Raji (cell line): ENCODE measurements around the gene ACOT9.

Experiments used
- POLR2A ChIP-seq: IDR thresholded peaks from 2 replicates; pipeline ENCODE4 v1.6.1; 2011; ENCODE audit warnings: low read depth, low read length, control low read depth; ENCODE audit not compliant: insufficient read depth

Gene ACOT9

DNA sequence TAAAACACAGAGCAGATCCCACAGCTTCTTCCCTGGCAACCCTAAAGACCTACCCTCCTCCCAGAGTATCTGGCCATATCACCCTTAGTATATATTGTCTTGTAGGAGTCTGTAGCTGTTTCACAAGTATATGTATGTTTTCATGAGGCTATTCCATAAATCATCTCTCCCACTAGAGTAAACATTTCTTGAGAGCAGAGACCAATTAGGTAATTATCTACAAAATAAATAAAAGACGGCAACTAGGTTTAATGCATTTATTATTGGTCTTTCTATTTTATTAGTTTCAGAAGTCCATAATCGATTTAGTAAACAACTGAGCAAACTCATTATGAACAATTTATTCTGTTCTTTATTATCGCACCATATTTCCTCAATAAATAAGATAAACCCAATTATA lies 7.0 kb downstream of the ACOT9 start:
- TF ChIP-seq POLR2A = no peak

DNA sequence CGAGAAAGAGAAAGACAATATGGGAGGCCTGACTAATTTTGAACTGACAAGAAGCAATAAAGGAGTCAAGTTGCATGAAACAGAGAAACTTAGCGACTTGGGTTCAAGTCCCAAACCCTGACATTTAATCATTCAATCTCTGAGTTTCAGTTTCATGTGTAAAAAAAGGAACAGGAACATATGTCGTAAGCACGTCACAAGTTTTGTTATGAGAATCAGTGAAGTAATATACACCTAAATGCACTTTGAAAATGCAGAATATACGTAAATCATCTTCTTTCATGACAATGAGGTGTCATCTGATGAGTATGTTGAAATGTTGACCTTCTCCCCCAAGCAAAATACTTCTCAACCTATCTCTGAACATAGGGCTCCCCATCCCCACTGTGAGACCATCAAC lies 10.4 kb downstream of the ACOT9 start:
- no peak for TF ChIP-seq POLR2A

DNA sequence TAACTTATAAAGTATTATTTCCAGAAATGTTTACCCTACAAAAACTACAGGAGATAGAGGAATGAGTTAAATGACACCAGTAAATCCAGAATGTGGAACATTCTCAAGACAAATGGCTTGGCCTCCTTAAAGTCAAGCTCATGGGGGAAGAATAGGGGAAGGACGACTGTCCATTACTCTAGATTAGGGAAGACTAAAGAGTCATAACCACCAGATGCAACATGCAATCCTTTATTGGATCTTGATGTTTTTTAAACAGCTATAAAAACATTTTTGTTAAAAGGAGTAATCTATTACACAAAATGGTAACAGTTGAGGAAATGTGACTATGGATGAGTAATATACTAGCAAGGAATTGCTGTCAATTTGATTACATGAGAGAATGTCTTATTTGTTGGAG lies 11.1 kb downstream of the ACOT9 start:
- no peak for TF ChIP-seq POLR2A

DNA sequence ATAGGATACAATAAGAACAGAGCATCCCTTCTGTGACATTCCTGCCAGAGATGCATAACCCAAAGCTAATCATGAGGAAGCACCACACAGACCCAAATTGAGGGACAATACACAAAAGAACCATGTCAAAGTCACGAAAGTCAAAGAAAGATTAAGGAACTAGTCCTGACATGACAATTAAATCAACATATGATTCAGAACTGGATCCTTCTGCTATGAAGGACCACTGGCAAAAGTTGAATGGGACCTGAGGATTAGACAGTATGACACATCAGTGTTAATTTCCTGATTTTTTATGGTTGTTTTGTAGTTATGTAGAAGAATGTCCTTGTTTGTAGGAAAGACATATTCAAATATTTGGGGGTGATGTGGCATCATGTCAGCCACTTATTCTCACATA lies 13.9 kb downstream of the ACOT9 start:
- no peak for TF ChIP-seq POLR2A

DNA sequence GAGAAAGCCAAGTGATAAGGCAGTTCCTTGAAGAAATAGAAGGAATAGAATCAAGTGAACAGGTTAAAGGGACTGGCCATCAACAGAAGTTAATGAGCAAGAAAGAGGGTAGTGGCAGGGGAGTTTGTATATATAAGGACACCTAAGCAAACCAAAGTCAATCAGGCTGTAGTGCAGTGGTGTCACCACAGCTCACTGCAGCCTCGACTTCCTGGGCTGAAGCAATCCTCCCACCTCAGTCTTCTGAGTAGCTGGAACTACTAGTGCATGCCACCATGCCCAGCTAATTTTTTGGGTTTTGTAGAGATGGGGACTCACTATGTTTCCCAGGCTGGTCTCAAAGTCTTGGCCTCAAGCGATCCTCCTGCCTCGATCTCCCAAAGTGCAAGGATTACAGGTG lies 15.9 kb downstream of the ACOT9 start:
- TF ChIP-seq POLR2A = no peak

DNA sequence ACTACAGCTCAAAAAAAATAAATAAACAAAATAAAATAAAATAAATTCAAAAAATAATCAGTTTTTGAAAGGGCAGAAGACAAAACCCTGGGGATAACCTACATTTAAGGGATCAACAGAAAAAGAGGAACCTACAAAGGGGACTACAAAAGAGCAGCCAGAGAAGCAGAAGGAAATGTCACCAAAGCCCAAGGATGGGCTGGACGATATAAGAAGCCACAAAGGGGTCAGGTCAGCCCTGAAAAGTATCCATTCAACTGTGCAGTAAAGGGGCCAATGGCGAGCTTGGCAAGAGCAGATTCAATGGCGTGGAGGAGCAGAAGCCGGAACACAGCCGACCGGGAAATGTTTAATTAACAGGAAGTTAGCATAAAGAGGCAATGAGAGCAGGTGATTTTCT lies 16.9 kb downstream of the ACOT9 start:
- TF ChIP-seq POLR2A = no peak

DNA sequence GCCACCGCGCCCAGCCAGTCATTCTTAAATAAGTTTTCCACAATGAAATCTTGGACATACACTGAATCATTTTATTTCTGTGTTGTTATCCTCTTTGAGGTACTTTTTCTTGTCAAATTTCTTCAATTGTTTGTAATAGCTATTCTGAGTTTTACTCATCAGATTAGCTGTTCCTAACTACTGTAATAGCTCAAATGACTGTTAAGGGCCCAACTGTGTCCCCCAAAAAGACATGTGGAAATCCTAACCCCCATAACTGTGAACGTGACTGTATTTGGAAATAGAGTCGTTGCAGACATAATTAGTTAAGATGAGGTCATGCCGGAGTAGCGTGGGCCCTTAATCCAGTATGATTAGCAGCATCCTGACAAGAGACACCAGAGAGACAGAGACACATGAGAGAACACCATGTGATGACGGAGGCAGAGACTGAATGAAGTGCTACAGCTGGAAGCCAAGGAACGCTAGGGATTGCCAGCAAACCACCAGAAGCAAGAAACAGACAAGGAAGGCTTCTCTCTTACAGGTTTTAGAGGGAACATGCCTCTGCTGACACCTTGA lies 22.9 kb downstream of the ACOT9 start:
- TF ChIP-seq POLR2A = no peak

DNA sequence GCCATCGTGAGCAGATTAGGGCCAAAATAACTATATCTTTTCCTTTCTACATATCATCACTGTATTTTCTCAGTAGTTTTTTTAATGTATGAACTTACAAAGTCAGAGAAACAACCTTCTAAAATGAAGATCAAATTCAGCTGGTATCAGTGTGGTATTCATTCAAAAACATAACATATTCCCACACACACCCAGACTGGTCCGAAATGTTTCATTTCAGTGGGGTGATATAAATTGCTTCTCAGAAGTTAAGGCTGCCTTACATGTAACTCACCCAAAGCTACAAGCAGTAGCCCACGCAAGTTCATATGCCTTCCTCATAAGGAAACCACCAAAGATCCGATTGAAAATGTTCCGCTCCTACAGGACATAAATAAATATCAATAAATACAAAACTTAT lies 37.8 kb downstream of the ACOT9 start:
- no peak for TF ChIP-seq POLR2A

DNA sequence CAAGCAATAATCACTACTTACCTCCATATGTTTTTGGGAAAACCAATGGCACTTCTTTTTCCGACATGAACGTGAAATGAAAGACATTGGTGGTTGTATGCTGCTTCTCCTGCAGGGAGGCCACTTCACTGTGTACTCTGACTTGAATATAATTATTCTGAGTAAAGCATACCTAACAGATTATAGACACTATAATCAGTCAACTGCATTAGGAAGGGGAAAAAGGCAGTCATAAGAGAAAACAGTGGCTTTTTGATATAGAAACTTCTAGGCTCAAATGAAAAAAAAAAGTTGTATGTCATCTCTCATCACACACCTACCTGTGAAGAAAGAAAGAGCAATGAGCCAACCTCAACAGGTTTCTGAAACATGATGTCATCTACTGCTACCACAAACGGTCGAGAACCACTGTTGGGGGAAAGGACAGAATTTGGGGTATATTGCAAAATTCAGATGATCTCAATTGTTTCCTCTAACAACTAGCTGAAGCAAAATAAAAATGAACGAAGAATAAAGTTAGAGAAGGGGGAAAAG lies 38.3 kb downstream of the ACOT9 start:
- no peak for TF ChIP-seq POLR2A

DNA sequence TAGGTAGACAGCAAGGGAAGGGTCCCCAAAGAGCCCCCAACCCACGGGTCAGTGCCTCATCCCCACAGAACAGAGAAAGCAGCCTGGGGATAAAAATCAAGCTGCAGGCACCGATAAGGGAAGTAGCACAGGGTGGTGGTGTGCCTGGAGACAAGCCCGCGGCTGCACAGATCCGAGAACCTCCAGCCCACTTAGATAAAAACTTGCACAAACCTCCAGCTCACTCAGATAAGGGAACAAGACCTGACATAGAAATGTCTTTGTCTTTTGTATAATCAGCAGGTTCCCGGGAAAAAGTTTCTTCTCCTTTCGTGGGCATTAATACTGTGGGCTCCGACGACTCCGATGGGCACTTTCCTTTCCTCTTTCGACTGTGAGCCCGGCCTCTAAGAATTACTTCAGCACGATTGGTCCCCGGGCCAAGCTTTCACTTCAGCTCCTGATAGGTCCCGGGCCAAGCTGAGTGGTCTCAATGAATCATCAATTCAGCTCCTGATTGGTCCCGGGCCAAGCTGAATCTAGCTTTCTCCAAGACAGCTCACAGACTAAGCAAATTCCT lies 43.4 kb downstream of the ACOT9 start:
- no peak for TF ChIP-seq POLR2A

DNA sequence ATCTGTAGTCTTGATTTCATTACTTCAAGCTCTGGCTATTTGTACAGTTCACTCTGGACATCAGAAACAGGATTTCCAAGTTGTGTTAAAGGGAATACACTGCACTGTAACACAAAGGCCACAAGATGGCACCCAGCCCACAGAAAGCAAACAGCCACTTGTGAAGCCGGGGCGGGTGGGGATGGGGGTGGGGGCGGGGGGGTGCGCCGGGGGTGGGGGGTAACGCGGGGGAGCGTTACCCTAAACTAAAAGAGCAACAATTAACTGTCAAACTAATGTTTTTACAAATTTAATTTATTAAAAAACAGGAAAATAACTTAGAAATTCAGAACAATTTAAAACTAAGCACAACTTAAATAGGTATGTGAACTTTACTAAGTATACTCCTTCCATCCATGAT lies 48.5 kb downstream of the ACOT9 start:
- no peak for TF ChIP-seq POLR2A

DNA sequence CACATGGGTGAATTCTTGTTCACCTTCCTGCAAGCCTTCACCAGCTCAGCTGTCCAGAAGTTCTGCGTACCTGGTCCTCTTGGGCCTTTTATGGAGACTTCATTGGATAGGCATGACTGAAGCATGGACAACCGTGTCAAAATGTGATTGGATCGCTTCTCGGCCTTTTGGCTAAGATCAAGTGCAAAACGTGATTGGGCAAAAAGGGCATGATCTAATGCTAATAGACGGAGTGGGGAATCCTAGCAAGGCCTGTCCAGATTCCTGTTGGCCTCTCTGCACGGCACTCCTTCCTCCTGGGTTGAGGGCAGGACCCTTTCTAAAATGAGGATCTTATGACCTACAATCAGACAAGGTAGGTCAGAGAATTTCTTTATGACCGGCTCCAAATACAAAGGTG lies 50.9 kb downstream of the ACOT9 start:
- TF ChIP-seq POLR2A = no peak

DNA sequence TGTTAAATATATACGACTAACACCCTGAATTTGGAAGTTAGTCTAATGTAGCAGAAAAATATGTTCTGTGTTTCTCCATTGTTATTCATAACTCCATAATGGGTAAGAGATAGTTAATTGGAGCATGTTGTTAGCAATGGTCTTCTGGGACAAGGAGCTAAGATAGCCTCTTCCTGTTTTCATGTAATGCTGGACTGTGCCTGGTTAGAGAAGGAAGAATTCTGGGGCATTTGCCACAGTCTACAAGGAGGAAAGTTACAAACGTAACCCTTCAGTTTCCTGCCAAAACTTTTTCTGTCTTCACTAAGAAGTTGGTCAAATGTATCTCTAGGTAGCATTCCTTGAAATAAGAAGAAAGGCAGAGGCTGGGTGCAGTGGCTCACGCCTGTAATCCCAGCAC lies 70.0 kb downstream of the ACOT9 start:
- TF ChIP-seq POLR2A = no peak

DNA sequence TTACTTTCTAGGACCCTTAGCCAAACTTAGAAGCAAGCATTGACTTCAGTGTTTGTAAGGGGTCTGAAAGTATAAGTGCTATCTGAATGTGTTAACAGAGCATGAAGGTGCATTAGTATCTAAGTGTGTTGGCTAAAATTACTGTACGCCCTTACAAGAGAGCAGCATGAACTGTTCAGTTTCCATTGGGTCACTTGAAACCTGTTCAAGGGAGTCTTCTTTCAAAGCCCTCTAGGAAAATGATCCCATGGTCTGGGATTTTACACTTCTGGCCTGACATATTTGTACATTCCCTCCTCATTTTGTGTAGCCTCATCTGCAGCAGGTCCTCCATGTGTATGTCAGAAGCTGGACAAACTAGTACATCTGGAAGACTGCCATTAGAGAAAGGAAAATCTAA lies 72.5 kb downstream of the ACOT9 start:
- TF ChIP-seq POLR2A = no peak

DNA sequence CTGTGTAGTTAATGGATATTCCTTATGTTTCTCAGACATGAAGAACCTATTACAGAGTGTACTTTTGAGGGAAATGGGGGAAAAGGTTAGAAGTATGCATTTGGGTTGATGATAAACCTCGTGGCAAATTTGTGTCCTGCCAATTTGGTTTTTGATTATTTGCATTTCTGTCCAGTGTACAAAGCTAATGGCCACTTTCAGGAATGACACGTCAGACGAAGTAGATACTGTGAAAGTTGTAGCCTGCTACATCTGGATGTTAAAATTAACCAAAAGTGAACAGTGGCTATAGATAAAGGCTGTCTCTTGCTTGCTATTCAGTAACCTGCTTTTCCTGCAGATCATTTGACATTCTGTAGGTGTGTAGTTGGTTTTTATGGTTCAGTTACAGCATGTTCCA lies 74.7 kb downstream of the ACOT9 start:
- TF ChIP-seq POLR2A = no peak

DNA sequence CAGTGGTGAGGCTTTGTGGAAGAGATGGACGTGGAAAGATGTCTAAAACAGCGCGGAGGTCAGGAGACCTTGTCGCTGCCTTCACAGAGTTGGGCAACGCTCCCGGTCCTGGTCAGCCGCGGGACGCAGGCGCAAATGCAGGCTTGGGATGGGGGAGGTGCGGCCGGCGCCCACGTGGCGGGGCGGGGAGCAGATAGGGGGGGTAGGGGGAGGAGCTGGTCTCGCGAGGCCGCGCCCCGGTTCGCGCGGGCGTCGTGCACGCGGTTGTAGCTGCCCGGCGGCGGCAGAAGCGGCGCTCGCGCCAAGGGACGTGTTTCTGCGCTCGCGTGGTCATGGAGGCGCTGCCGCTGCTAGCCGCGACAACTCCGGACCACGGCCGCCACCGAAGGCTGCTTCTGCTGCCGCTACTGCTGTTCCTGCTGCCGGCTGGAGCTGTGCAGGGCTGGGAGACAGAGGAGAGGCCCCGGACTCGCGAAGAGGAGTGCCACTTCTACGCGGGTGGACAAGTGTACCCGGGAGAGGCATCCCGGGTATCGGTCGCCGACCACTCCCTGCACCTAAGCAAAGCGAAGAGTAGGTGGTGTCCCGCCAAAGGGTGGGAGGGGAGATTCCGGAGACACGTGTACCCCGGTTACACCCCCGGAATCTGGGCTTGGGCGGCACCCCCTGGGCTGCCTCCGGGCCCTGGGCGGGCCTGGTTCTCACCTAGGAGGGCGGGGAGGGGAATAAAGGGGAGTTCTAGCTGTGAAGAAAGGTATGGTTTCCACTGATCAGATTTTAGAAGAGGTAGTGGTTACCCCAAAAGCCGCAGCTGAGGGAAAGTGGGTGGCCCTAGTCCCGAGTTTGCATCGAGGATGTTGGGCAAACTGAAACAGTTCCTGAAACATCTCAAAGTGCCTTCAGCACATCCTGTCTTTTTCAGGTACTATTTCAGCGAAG lies 75.6 kb downstream of the ACOT9 start, which contains the start of gene PRDX4:
TSS of gene PRDX4 (plus strand) at position 255 of the 939 bp plus-strand sequence. CDS start at position 333, 78 bp downstream.
- peak; percentile 82 for TF ChIP-seq POLR2A
